ENCODE results near the gene HSD17B11.

Gene HSD17B11

GRCh38 chr4:87286970-87287369, 104.0 kb downstream of the HSD17B11 start:
- Mint-ChIP-seq H3K36me3 (ENCODE audit: low read depth) (peaks cover 23% of the 10 kb centered on the region), H3K9me3 (peaks cover 56% of the 10 kb centered on the region), H3K27ac (no peak overlapping the region), H3K27me3 (ENCODE audit: low read depth, poor library complexity) (no peaks in the 10 kb centered on the region), H3K4me3 (no peak overlapping the region), H3K4me1 (no peaks in the 10 kb centered on the region)
- no peak for DNase-seq
- TF ChIP-seq, protein P1, sequence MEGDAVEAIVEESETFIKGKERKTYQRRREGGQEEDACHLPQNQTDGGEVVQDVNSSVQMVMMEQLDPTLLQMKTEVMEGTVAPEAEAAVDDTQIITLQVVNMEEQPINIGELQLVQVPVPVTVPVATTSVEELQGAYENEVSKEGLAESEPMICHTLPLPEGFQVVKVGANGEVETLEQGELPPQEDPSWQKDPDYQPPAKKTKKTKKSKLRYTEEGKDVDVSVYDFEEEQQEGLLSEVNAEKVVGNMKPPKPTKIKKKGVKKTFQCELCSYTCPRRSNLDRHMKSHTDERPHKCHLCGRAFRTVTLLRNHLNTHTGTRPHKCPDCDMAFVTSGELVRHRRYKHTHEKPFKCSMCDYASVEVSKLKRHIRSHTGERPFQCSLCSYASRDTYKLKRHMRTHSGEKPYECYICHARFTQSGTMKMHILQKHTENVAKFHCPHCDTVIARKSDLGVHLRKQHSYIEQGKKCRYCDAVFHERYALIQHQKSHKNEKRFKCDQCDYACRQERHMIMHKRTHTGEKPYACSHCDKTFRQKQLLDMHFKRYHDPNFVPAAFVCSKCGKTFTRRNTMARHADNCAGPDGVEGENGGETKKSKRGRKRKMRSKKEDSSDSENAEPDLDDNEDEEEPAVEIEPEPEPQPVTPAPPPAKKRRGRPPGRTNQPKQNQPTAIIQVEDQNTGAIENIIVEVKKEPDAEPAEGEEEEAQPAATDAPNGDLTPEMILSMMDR (IDR thresholded peaks at IDR 0.05): no peak
